CD14-positive monocyte (primary cell): Measurements from ENCODE around the gene SFI1. TPM values are rescaled to one million over a fixed set of nuclear protein-coding genes. Genes with fewer than 3 reads are reported as not detected.
A peak's percentile ranks its signal among the peaks of the same experiment; 100 is the strongest.

Source experiments
- DNase-seq, 3 donors: peaks; one replicate each; pipeline ENCODE4 v3.0.0-alpha.2; 2011 to 2022
- H2AFZ ChIP-seq: 2 replicates; pipeline ENCODE4 v1.6.0; 2012; ENCODE audit warnings: mild to moderate bottlenecking, low read depth, low read length, inconsistent platforms; ENCODE audit not compliant: insufficient read depth, poor library complexity, severe bottlenecking
- H3K27ac ChIP-seq, 2 donors: 1 replicate in 1 of 2; 2 replicates in 1 of 2; pipeline ENCODE4 v1.5.1; 2012 to 2013; ENCODE audit warnings: low read length in 2 of 2, control low read depth in 1 of 2, inconsistent platforms in 1 of 2, low read depth in 1 of 2, mild to moderate bottlenecking in 1 of 2
- H3K27me3 ChIP-seq, 2 donors: one replicate each; pipeline versions ENCODE4 v1.6.0 to v1.6.1; 2011 to 2013; ENCODE audit warnings: low read length in 2 of 2; ENCODE audit not compliant: control insufficient read depth in 2 of 2, insufficient read depth in 2 of 2
- H3K36me3 ChIP-seq, 2 donors: replicated peaks in 1 of 2; 1 replicate in 1 of 2; 2 replicates in 1 of 2; pipeline versions ENCODE4 v1.5.1 to v1.6.1; 2012 to 2013; ENCODE audit warnings: low read length in 2 of 2, control low read depth in 1 of 2, inconsistent platforms in 1 of 2, mild to moderate bottlenecking in 1 of 2; ENCODE audit not compliant: insufficient read depth in 2 of 2, control insufficient read depth in 1 of 2
- H3K4me1 ChIP-seq, 2 donors: 1 replicate in 1 of 2; 2 replicates in 1 of 2; pipeline versions ENCODE4 v1.5.1 to v1.6.1; 2012 to 2013; ENCODE audit warnings: low read length in 2 of 2, control low read depth in 1 of 2, inconsistent platforms in 1 of 2, mild to moderate bottlenecking in 1 of 2, moderate library complexity in 1 of 2; ENCODE audit not compliant: insufficient read depth in 2 of 2, control insufficient read depth in 1 of 2
- H3K4me2 ChIP-seq: replicated peaks from 2 replicates; pipeline ENCODE3; 2012; ENCODE audit warnings: low read length, moderate library complexity, mild to moderate bottlenecking; ENCODE audit not compliant: poor library complexity, severe bottlenecking; ENCODE audit errors: extremely low read depth
- H3K4me3 ChIP-seq, 3 experiments: fragments of 200-600 bp in 1 of 3; sonication (generic) in 1 of 3; replicated peaks in 1 of 3; 1 replicate in 2 of 3; 2 replicates in 1 of 3; pipeline ENCODE4 v1.5.1; 2011 to 2013; ENCODE audit warnings: low read length in 3 of 3, mild to moderate bottlenecking in 3 of 3, control low read depth in 2 of 3, low read depth in 2 of 3, inconsistent platforms in 1 of 3, moderate library complexity in 1 of 3
- H3K79me2 ChIP-seq: 2 replicates; pipeline ENCODE4 v1.6.0; 2012; ENCODE audit warnings: mild to moderate bottlenecking, control low read depth, inconsistent platforms, low read length, moderate library complexity; ENCODE audit not compliant: insufficient read depth
- H3K9ac ChIP-seq: 2 replicates; pipeline ENCODE4 v1.6.0; 2017; ENCODE audit warnings: low read length, mild to moderate bottlenecking; ENCODE audit not compliant: insufficient read depth, poor library complexity, severe bottlenecking
- H3K9me3 ChIP-seq, 2 donors: replicated peaks in 1 of 2; 1 replicate in 1 of 2; 2 replicates in 1 of 2; pipeline versions ENCODE4 v1.5.1 to v1.6.1; 2012 to 2013; ENCODE audit warnings: low read length in 2 of 2, control low read depth in 1 of 2; ENCODE audit not compliant: control insufficient read depth in 1 of 2, insufficient read depth in 1 of 2
- H4K20me1 ChIP-seq: 2 replicates; pipeline ENCODE4 v1.6.0; 2012; ENCODE audit warnings: mild to moderate bottlenecking, low read length, control low read depth, moderate library complexity; ENCODE audit not compliant: insufficient read depth
- H3K27ac Mint-ChIP-seq, 7 donors: one replicate each; pipeline ENCODE4 v1.8.0; 2020; ENCODE audit warnings: mild to moderate bottlenecking in 7 of 7, mixed read lengths in 7 of 7, moderate library complexity in 6 of 7, inconsistent platforms in 2 of 7
- H3K27me3 Mint-ChIP-seq, 3 donors: one replicate each; pipeline ENCODE4 v1.8.0; 2021 to 2022; ENCODE audit warnings: low read depth in 3 of 3, mild to moderate bottlenecking in 3 of 3, mixed read lengths in 3 of 3, moderate library complexity in 3 of 3, inconsistent platforms in 1 of 3
- H3K36me3 Mint-ChIP-seq, 2 donors: one replicate each; pipeline ENCODE4 v1.8.0; 2020; ENCODE audit warnings: mixed read lengths in 2 of 2, inconsistent platforms in 1 of 2, mild to moderate bottlenecking in 1 of 2
- H3K4me1 Mint-ChIP-seq: one replicate; pipeline ENCODE4 v1.8.0; 2020; ENCODE audit warnings: mild to moderate bottlenecking, mixed read lengths
- H3K4me3 Mint-ChIP-seq, 2 donors: one replicate each; pipeline ENCODE4 v1.8.0; 2020; ENCODE audit warnings: mild to moderate bottlenecking in 2 of 2, mixed read lengths in 2 of 2, moderate library complexity in 1 of 2
- H3K9me3 Mint-ChIP-seq, 7 donors: one replicate each; pipeline ENCODE4 v1.8.0; 2020 to 2022; ENCODE audit warnings: mixed read lengths in 7 of 7, mild to moderate bottlenecking in 6 of 7, moderate library complexity in 6 of 7, inconsistent platforms in 2 of 7
- CTCF ChIP-seq: fragments of 200-600 bp; IDR thresholded peaks from one replicate; pipeline ENCODE4 v1.8.0; 2022; ENCODE audit warnings: antibody characterized with exemption, mild to moderate bottlenecking
- WGBS: methylation state at CpG from one replicate; pipeline ENCODE4 v1.1.5; 2013; ENCODE audit warnings: missing lambda C conversion rate; ENCODE audit not compliant: insufficient coverage; 5-methylcytosine and 5-hydroxymethylcytosine counted together
- intact Hi-C, 2 donors: fragments of 100-400 bp; cut with micrococcal nuclease; formaldehyde crosslinking; loops; one replicate each; pipeline versions ENCODE4 v1.15.0 to v1.15.1; 2023
- polyA plus RNA-seq, 3 donors: library from polyadenylated mRNA; depleted of rRNA in 1 of 3; unstranded in 2 of 3; stranded (reverse) in 1 of 3; fragments of 300-500 nt in 2 of 3; fragments of >200 nt in 1 of 3; fragmentation: Illumina TruSeq in 2 of 3; gene quantifications; 1 replicate in 2 of 3; 2 replicates in 1 of 3; pipeline ENCODE4 v1.2.3, GENCODE V29; 2012 to 2021

The SFI1 gene
- polyA plus RNA-seq, 3 donors = 1.7 to 43.4 (median 3.6) TPM

GRCh38 chr22:31653944-31654343 lies 157.6 kb downstream of the SFI1 start:
- Histone ChIP-seq H3K4me1 (peaks cover 16 to 32% of the 10 kb centered on the region in 2 donors), H3K27ac (peak overlapping the region in 1 of 2 donors; percentile 8), H3K4me2 (no peak overlapping the region), H3K9me3 (no peaks in the 10 kb centered on the region), H4K20me1 (peaks cover 19% of the 10 kb centered on the region), H2AFZ (no peak overlapping the region), H3K27me3 (no peaks in the 10 kb centered on the region), H3K36me3 (peaks cover 0 to 4% of the 10 kb centered on the region in 2 donors), H3K4me3 (no peak overlapping the region), H3K79me2 (peaks cover 83% of the 10 kb centered on the region), H3K9ac (no peak overlapping the region)
- peaks cover 32% of the 10 kb centered on the region for H3K4me1 Mint-ChIP-seq
- peaks cover 5 to 9% of the 10 kb centered on the region in 2 donors for H3K36me3 Mint-ChIP-seq
- H3K9me3 Mint-ChIP-seq = no peaks in the 10 kb centered on the region
- 100% methylated on average over 2 of the region's 2 CpGs for WGBS
- no peak overlapping the region for H3K4me3 Mint-ChIP-seq
- DNase-seq = no peak
- H3K27ac Mint-ChIP-seq = peak overlapping the region in 3 of 7 donors; percentile 29 to 68 (median 61)
- H3K27me3 Mint-ChIP-seq = peaks cover 0 to under 1% (median 0%) of the 10 kb centered on the region in 3 donors
- intact Hi-C loops = no loop called here
- TF ChIP-seq CTCF = no peak

- Histone ChIP-seq H4K20me1 (peaks cover 19% of the 10 kb centered on the region), H3K4me1 (peaks cover 16 to 32% of the 10 kb centered on the region in 2 donors), H3K36me3 (no peaks in the 10 kb centered on the region), H3K9ac (no peak overlapping the region), H2AFZ (no peak overlapping the region), H3K27me3 (no peaks in the 10 kb centered on the region), H3K4me3 (no peak overlapping the region), H3K9me3 (no peaks in the 10 kb centered on the region), H3K79me2 (peaks cover 88% of the 10 kb centered on the region), H3K27ac (no peak overlapping the region), H3K4me2 (no peak overlapping the region)
- intact Hi-C loops = no loop called here
- H3K27ac Mint-ChIP-seq = peak overlapping the region in 2 of 7 donors; percentile 68 to 77
- 100% methylated on average over 4 of the region's 5 CpGs for WGBS
- H3K36me3 Mint-ChIP-seq = peaks cover under 1 to 5% of the 10 kb centered on the region in 2 donors
- H3K27me3 Mint-ChIP-seq = no peaks in the 10 kb centered on the region
- no peak for TF ChIP-seq CTCF
- DNase-seq = no peak
- H3K9me3 Mint-ChIP-seq = no peaks in the 10 kb centered on the region
- H3K4me3 Mint-ChIP-seq = no peak overlapping the region
- H3K4me1 Mint-ChIP-seq = peaks cover 32% of the 10 kb centered on the region
Measured at GRCh38 chr22:31654408-31654807, 158.1 kb downstream of the SFI1 start.
